Effector CD8-positive, alpha-beta T cell (primary cell): ENCODE results near the gene CCL17.

Experiments used
- DNase-seq: peaks from one replicate; lab custom pipeline; 2025; lab: John Stamatoyannopoulos, UW

The CCL17 gene

DNA sequence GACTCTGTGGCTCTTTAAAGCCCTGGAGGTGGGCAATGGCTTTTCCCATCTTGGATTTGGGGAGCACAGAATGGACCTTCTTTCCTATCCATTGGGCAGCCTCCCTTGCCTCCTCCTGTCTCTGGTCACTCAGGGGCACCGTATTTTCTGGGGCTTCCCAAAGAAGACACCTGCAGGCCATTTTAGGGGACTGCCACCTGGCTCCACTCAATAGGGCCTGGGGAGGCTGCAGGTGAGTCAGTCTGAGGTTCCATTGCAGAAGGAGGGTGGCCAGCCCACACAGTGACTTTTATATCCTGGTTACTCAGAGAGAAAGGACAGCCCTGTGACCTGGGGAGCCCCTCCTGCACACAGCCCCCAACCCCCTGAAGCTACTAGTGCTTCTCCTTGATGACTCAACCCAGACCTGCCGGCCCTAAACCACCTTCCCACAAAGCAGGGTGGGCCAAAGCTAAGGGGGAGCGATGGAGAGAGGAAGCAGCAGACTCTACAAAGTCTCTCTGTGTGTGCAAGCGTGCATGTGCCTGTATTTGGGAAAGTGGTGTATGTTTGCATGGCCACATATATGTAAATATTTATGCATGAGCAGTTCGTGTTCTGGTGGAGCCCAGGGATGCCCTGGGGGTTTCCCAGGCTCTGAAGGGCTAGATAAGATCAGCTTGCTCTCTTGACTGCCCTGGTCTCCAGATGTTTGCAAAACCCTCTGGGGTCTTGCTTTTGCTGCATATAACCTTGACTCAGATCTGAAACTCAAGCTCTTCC is 27.3 kb upstream of the CCL17 start:
- DNase-seq, result no peak

DNA sequence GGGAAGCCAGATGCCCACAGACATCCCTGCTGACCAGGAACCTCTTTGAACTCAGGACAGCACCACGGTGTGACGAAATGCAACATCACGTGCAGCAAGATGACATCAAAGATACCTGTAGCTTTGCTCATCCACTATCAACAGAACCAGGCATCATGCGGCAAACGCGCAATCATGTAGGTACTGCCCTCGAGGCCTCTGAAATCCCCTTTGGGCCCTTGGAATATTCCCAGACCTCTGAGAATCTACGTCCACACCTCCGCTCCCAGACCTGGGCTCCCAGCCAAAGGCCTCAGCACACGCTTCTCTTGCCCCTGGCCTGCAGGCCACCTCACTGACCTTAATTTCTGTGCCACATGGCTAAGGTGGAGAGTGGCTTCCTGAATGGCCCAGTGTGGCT is 25.0 kb upstream of the CCL17 start:
- DNase-seq, result no peak

DNA sequence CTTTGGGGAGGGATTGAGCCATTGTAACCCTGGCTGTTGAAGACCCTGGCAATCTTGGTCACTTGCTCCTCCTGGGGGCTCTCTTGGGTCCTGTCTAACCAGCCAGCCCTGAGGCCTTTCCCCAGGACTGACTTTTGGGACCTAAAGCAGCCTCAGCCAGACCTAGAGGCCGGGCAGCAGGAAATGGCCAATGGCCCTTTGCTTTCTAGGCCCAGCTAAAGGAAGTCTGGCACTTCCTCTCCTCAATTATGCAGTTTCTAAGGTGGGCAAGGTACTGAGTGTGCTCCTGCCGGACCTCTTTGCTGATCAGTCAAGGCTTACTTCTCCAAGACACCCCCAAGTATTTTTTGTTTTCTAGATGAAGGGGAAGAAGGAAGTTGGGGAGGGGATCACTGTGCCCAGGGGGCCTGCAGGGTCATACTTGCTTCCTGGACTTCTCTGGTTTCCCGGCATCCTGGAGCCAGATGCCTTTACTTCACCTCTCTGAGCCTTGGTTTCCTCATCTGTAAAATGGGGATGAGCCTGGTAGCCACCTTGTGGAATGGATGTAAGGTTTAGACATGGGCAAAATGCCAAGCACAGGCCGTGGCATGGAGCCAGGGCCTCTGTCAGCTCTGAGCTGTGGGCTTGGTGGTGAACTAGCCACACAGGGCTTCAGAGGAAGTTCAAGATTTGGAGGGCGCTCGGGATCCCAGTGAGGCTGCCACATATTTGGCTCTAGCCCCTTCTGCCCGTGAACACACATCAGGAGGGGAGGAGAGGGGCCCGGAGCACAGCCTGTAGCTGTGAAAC is 23.7 kb upstream of the CCL17 start:
- DNase-seq, result no peak

DNA sequence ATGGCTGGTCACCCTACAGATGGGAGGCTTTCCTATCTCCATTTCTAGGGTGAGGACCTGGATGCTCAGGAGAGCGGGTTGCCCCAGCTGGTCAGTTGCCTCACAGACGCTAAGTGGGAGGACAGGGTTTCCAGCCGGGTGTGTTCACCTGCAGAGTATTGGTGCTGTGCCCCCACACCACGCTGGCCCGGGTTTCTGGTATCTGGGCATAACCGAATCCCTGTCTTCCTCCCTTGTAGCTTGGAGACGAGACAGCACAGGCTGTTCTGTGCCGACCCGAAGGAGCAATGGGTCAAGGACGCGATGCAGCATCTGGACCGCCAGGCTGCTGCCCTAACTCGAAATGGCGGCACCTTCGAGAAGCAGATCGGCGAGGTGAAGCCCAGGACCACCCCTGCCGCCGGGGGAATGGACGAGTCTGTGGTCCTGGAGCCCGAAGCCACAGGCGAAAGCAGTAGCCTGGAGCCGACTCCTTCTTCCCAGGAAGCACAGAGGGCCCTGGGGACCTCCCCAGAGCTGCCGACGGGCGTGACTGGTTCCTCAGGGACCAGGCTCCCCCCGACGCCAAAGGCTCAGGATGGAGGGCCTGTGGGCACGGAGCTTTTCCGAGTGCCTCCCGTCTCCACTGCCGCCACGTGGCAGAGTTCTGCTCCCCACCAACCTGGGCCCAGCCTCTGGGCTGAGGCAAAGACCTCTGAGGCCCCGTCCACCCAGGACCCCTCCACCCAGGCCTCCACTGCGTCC is 22.6 kb upstream of the CCL17 start:
- no peak for DNase-seq

DNA sequence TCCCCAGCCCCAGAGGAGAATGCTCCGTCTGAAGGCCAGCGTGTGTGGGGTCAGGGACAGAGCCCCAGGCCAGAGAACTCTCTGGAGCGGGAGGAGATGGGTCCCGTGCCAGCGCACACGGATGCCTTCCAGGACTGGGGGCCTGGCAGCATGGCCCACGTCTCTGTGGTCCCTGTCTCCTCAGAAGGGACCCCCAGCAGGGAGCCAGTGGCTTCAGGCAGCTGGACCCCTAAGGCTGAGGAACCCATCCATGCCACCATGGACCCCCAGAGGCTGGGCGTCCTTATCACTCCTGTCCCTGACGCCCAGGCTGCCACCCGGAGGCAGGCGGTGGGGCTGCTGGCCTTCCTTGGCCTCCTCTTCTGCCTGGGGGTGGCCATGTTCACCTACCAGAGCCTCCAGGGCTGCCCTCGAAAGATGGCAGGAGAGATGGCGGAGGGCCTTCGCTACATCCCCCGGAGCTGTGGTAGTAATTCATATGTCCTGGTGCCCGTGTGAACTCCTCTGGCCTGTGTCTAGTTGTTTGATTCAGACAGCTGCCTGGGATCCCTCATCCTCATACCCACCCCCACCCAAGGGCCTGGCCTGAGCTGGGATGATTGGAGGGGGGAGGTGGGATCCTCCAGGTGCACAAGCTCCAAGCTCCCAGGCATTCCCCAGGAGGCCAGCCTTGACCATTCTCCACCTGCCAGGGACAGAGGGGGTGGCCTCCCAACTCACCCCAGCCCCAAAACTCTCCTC is 21.9 kb upstream of the CCL17 start:
- DNase-seq, result no peak

DNA sequence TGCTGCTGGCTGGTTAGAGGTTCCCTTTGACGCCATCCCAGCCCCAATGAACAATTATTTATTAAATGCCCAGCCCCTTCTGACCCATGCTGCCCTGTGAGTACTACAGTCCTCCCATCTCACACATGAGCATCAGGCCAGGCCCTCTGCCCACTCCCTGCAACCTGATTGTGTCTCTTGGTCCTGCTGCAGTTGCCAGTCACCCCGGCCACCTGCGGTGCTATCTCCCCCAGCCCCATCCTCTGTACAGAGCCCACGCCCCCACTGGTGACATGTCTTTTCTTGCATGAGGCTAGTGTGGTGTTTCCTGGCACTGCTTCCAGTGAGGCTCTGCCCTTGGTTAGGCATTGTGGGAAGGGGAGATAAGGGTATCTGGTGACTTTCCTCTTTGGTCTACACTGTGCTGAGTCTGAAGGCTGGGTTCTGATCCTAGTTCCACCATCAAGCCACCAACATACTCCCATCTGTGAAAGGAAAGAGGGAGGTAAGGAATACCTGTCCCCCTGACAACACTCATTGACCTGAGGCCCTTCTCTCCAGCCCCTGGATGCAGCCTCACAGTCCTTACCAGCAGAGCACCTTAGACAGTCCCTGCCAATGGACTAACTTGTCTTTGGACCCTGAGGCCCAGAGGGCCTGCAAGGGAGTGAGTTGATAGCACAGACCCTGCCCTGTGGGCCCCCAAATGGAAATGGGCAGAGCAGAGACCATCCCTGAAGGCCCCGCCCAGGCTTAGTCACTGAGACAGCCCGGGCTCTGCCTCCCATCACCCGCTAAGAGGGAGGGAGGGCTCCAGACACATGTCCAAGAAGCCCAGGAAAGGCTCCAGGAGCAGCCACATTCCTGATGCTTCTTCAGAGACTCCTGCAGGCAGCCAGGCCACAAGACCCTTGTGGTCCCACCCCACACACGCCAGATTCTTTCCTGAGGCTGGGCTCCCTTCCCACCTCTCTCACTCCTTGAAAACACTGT is 21.0 kb upstream of the CCL17 start:
- DNase-seq, result no peak

DNA sequence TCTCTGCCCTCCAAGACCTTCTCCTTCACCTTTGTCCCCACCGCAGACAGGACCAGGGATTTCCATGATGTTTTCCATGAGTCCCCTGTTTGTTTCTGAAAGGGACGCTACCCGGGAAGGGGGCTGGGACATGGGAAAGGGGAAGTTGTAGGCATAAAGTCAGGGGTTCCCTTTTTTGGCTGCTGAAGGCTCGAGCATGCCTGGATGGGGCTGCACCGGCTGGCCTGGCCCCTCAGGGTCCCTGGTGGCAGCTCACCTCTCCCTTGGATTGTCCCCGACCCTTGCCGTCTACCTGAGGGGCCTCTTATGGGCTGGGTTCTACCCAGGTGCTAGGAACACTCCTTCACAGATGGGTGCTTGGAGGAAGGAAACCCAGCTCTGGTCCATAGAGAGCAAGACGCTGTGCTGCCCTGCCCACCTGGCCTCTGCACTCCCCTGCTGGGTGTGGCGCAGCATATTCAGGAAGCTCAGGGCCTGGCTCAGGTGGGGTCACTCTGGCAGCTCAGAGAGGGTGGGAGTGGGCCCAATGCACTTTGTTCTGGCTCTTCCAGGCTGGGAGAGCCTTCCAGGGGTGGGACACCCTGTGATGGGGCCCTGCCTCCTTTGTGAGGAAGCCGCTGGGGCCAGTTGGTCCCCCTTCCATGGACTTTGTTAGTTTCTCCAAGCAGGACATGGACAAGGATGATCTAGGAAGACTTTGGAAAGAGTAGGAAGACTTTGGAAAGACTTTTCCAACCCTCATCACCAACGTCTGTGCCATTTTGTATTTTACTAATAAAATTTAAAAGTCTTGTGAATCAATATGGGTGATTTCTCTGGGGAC is 20.1 kb upstream of the CCL17 start:
- DNase-seq, result no peak

DNA sequence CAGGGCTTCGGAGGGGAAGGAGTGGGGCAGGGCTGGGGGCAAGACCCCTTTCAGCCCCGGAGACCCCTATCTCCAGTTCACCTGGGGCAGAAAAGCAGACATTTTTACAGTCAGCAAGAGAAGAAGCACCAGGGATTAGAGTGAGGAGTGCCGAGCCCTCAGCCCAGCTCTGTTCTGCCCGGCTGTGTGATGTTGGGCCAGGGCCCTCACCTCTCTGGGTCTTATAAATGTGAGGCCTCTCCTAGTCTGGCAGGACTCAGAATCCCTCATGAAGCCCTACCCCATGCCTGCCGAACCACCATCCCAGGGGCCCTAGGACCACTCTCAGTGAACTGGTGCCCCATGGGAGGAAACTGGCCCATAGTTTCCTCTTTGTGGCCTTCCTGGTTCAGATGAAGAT is 19.5 kb upstream of the CCL17 start:
- DNase-seq, result no peak

DNA sequence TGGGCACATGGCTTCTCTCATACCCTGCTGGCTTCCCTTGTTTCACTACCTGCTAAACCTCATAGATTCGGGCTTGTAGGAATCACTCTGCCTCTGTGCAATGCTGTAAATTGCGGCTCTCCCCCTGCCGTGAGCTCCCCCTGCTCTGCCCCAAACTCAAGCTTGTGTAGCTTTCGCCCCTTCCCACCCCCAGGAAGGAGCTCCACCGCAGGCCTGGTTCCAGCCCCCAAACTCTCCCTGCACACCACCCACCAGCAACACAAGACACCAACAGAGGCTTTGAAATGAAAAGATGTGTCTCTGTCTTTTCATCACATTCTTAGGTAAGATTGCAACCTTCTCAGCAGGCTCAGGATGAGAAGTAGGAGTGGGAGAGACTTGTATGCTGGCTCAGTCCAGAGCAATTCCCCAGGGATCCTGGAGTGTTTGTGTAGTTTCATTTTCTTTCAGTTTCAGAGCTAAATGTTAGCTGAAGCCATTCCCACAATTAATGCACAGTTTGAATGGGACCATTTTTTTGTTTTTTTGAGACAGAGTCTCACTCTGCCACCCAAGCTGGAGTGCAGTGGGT is 18.1 kb upstream of the CCL17 start:
- no peak for DNase-seq

DNA sequence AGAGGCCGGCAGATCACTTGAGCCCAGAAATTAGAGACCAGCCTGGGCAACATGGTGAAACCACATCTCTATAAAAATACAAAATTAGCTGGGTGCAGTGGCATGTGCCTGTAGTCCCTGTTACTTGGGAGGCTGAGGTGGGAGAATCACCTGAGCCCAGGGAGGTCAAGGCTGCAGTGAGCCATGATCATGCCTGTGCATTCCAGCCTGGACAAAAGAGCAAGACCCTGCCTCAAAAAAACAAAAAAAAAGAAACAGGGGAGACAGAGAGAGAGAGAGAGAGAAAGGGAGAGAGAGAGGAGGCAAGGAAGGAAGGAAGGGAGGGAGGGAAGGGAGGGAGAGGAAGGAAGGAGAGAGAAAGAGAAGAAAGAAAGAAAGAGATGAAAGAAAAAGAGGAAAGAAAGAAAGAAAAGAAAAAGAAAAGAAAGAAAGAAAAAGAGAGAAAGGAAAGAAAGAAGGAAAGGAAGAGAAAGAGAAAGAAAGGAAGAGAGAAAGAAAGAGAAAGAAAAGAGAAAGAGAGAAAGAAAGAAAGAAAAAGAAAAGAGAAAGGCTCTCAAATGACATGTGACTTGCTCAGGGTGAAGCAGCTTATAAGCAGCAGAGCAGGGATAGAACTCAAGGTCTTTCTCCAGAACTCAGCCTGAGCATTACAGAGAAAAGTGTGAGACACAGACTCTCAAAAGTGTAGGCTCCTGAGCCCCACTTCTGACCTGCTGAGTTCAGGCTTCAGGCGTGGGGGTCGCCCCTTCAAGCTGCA is 16.8 kb upstream of the CCL17 start:
- DNase-seq, result no peak

DNA sequence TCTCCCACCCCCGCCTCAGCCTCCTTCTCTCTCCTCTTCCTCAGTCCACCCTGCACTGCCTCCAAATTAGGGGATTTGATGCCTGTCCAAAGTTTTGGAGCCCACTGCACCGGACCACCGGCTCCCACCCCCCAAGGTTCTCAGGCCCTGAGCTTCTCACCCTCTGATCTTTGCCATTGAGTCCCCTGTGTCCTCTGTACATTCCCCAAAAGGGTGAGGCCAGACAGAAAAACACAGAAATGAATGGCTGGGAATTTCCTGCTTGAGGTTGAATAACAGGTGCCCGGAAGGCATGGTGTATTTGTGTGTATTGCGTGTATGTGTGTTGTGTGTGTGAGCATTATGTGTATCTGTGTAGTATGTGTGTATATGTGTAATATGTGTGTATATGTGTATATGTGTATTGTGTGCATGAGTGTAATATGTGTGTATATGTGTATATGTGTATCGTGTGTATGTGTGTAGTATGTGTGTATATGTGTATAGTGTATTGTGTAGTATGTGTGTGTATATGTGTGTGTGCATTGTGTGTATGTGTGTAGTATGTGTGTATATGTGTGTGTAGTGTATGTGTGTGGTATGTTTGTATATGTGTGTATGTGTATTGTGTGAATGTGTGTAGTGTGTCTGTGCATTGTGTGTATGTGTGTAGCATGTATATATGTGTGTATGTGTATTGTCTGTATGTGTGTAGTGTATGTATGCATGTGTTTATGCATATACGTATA is 16.0 kb upstream of the CCL17 start:
- DNase-seq, result no peak

DNA sequence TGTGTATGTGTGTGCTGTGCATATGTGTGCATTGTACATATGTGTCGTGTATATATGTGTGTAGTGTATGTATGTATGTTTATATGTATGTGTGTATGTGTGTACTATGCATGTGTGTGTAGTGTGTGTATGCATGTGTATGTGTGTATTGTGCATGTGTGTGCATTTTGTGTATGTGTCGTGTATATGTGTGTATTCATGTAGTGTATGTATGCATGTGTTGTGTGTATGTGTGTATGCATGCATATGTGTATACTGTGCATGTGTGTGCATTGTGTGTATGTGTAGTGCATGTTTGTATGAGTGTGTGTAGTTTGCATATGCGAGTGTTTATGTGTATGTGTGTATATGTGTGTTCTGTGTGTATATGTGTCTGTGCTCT is 15.5 kb upstream of the CCL17 start:
- DNase-seq, result no peak

DNA sequence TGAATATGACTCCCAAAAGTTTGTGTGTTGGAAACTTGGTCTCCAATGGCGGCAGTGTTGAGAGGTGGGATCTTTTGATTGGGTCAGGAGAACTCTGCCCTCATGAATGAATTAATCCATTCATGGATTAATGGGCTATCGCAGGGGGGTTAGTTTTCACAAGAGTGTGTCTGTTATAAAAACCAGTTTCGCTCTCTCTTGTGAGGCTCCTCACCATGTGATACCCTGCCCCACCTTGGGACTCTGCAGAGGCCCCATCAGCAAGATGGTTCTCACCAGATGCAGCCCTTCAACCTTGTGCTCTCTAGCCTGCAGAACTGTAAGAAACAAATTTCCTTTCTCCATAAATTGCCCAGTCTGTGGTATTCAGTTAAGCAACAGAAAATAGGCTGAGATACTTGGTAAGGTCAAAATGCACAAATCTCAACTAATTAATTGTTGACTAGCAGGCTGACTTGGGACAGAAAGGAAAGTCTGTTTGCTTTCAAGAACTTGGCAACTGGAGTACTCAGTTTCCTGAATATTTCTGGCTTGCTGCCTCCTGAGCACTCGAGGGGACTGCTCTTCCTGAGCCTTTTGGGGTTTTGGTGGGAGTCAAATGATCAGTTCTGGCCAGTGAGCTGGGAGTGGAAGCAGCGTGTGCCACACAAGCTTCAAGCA is 13.8 kb upstream of the CCL17 start:
- no peak for DNase-seq

DNA sequence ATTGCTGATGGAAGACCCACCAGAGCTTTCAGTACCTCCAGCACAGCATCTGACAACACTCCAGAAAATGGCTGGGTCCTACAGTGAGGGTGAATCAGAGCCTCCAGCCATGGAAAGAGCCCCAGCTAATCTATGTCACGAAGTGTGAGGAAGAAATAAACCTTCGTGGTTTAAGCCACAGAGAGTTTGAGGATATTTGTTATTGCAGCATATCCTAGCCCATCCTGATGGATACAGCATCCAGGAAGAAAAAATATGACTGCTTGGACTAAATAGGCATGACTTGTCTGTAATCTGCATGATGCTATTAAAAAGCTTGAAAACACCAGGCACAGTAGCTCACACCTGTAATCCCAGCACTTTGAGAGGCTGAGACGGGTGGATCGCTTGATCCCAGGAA is 13.3 kb upstream of the CCL17 start:
- DNase-seq, result no peak

DNA sequence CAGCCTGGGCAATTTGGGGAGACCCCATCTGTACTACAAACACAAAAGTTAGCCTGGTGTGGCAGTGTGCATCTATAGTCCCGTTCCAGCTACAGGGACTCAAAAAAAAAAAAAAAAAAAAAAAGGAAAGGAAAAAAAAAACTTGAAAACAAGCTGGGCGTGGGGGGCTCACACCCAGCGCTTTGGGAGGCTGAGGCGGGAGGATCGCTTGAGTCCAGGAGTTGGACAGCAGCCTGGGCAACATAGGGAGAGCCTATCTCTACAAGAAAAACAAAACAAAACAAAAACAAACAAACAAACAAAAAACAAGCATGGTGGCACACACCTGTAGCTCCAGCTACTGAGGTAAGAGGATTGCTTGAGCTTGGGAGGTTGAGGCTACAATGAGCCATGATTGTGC is 12.9 kb upstream of the CCL17 start:
- no peak for DNase-seq

DNA sequence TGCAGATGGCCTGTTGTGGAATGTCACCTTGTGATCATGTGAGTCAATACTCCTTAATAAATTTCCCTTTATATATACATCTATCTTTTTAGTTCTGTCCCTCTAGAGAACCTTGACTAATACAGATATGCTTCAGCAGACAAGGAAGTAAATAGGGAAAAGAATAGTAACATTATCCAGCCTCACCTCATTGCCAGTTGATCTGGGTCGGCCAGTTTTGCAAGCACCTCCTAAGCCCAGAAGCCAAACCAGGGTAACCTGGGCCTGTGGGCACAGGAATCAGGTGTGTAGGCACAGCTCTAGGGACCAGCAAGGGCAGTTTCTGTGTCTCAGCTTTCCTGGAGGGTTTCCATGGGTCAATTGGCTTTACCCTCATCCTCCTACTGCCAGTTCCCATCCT is 11.9 kb upstream of the CCL17 start:
- DNase-seq, result no peak

DNA sequence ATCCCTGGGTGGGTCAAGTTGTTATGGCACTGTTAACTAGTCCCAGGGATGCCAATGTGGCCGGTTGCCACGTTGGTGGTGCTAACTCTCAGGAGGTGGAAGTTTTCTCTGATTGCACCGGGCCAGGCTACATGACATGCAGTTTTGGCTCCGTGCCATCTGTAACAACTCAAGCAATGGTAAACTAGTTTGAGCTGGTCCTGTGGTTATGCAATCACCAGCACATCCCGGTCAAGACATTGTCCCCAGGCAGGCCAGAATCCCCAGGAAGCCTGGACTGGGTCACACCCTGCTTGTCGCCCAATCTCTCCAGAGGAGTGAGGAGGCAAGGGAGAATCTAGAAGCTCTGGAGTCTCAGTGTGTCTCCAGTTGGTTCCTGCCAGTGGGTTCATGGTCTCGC is 10.1 kb upstream of the CCL17 start:
- no peak for DNase-seq

DNA sequence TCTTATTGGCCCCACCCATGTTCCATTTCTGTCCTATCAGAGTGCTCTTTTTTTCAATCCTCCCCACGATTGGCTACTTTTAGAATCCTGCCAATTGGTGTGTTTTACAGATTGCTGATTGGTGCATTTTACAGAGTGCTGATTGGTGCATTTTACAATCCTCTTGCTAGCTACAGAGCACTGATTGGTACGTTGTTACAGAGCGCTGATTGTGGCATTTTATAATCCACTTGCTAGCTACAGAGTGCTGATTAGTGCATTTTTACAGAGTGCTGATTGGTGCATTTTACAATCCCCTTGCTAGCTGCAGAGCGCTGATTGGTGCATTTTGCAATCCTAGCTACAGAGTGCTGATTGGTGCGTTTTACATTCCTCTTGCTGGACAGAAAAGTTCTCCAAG is 9.5 kb upstream of the CCL17 start:
- no peak for DNase-seq
